ENCODE data around the gene CLBA1.

GRCh38 chr14:104964546-104964945, 21.0 kb upstream of the CLBA1 start:
- no peak for TF ChIP-seq REST (IDR thresholded peaks at IDR 0.05; ENCODE audit: low read depth, low read length)
- TF ChIP-seq, protein P1, sequence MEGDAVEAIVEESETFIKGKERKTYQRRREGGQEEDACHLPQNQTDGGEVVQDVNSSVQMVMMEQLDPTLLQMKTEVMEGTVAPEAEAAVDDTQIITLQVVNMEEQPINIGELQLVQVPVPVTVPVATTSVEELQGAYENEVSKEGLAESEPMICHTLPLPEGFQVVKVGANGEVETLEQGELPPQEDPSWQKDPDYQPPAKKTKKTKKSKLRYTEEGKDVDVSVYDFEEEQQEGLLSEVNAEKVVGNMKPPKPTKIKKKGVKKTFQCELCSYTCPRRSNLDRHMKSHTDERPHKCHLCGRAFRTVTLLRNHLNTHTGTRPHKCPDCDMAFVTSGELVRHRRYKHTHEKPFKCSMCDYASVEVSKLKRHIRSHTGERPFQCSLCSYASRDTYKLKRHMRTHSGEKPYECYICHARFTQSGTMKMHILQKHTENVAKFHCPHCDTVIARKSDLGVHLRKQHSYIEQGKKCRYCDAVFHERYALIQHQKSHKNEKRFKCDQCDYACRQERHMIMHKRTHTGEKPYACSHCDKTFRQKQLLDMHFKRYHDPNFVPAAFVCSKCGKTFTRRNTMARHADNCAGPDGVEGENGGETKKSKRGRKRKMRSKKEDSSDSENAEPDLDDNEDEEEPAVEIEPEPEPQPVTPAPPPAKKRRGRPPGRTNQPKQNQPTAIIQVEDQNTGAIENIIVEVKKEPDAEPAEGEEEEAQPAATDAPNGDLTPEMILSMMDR (IDR thresholded peaks at IDR 0.05) = no peak
- no peak for TF ChIP-seq MXI1 (IDR thresholded peaks at IDR 0.05; ENCODE audit: low read depth, low read length)
- no peak for TF ChIP-seq RXRA (IDR thresholded peaks at IDR 0.05; ENCODE audit: borderline replicate concordance, low read depth)
- TF ChIP-seq SIN3A (IDR thresholded peaks at IDR 0.05; ENCODE audit: borderline replicate concordance, low read depth, low read length) = no peak
- no peak for TF ChIP-seq POLR2AphosphoS5 (IDR thresholded peaks at IDR 0.05; ENCODE audit: low read depth, low read length)
- TF ChIP-seq EP300 (IDR thresholded peaks at IDR 0.05; ENCODE audit: borderline replicate concordance in 1 of 2, low read depth in 1 of 2, low read length in 1 of 2) = no peak
- no peak for TF ChIP-seq USF2 (IDR thresholded peaks at IDR 0.05; ENCODE audit: borderline replicate concordance, low read depth, low read length)
- TF ChIP-seq, protein P2, sequence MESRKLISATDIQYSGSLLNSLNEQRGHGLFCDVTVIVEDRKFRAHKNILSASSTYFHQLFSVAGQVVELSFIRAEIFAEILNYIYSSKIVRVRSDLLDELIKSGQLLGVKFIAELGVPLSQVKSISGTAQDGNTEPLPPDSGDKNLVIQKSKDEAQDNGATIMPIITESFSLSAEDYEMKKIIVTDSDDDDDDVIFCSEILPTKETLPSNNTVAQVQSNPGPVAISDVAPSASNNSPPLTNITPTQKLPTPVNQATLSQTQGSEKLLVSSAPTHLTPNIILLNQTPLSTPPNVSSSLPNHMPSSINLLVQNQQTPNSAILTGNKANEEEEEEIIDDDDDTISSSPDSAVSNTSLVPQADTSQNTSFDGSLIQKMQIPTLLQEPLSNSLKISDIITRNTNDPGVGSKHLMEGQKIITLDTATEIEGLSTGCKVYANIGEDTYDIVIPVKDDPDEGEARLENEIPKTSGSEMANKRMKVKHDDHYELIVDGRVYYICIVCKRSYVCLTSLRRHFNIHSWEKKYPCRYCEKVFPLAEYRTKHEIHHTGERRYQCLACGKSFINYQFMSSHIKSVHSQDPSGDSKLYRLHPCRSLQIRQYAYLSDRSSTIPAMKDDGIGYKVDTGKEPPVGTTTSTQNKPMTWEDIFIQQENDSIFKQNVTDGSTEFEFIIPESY (IDR thresholded peaks at IDR 0.05; ENCODE audit: borderline replicate concordance, low read depth) = no peak
- no peak for TF ChIP-seq CHD2 (IDR thresholded peaks at IDR 0.05; ENCODE audit: low read length, partially characterized antibody)
- TF ChIP-seq YY1 (IDR thresholded peaks at IDR 0.05; ENCODE audit: low read depth) = no peak
- no peak for TF ChIP-seq MAX (IDR thresholded peaks at IDR 0.05; ENCODE audit: low read depth)
